ENCODE results near the gene FAM167B.
"Not testable (repeated sequence)": the region's sequence is repeated elsewhere in the genome, so short reads cannot be mapped to it uniquely, and the experiment has no call there.

FAM167B gene

DNA sequence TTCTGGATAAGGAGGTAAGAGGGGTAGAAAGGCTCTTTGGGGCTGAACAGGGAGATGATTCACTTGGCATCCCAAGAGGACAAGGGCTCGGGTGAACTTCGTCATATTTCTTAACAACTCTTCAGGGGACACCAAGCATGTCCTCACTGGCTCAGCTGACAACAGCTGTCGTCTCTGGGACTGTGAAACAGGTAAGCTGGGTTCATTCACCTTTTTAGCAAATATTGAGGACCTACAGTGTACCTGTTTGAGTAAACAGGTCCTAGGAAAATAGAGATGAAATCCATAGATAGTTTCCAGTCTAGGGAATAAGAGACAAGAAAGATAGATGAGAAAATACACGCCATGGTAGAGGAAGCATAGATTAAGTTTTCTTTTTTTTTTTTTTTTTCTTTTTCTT lies 22.7 kb upstream of the FAM167B start:
- no peak for DNase-seq

GRCh38 chr1:32228771-32229170 lies 18.3 kb upstream of the FAM167B start:
- no peak for DNase-seq

DNA sequence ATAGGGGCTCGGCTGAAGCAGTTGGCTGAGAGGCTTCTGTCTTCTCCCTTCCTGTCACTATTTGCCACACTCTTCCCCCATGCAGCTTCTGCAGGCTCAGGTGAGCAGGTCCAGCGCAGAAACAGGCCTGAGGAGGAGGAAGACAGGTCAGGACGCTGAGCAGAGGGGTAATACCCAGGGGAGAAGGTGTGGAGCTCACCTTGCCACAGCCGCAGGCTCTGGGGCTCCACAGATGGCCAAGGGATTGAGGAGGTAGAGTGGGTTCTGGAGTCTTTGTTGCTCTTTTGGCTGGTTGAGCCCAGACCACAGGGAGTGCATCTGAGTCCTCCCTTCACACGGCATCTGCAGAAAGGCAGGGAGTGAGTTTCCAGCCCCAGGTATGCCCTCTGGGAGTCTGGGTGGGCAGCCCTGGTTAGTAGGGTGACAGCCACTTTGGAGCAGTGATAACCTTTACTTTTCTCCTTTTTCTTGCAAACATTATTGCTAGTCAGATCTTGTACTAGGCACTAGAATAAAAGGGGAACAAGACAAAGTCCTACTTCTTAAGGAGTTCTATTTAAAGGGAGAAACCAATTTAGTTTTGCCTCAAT lies 15.1 kb upstream of the FAM167B start:
- no peak for DNase-seq

GRCh38 chr1:32232558-32233304 lies 14.3 kb upstream of the FAM167B start:
- no peak for DNase-seq

- no peak for DNase-seq
These were observed 12.2 kb upstream of the FAM167B start for GRCh38 chr1:32234792-32235191.

DNA sequence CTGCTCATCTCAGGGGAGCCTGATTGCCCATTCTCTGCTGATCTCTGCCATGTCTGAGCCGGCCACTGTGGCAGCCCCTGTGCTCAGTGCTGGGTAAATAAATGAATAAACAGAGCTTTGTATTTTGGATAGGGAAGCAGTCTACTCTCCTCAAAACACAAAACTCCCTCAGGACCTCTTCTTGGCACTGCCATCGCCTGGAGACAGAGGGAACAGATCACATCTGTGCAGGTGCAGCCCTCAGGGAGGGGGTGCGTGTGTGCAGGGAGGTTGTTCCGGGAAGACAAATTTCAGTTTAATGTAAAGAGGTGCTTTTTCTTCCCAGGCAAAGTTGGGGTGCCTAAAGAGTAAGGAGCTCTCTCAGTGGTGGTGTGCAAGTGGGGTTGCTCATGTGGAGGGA lies 7.7 kb upstream of the FAM167B start:
- no peak for DNase-seq

GRCh38 chr1:32239790-32240139 lies 7.3 kb upstream of the FAM167B start:
- DNase-seq, result no peak

DNA sequence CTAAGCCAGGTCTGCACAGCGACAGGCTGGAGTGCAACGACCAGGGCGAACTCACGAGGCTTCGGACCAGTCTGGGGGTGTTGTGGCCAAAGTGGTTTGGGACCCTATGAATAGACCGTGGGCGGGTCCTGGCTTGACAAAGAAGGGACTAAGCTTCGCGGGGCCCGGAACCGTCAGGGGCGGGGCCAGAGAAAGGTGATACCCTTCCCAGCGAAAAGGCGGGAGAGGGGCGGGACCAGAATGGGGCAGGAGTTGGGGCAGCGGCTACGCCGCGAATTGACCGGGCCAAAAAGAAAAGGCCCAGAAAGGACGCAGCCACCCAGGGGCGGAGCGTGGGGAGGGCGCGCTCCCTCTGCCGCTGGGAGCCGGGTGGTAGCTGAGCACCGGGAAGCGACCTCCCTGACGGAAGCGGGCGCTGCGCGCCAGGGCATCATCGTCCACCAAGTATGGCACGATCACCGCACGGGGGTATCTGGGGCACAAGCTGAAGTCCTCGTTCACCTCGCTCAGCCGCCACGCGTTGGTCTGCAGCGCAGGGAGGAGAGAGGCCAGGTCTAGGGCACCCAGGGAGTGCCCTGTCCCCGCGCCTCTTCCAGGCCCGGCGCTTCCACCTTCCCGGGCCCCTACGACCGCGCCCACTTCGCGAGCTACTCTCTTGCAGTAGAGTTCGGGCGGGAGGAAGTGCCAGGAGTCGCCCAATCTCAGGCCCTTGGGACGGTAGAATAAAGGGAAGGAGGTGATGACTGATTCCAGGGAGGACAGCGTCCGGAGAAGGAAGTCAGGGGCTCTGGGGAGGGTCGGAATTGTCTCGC lies 6.7 kb upstream of the FAM167B start:
- DNase-seq, result peak; percentile 4 to 44

DNA sequence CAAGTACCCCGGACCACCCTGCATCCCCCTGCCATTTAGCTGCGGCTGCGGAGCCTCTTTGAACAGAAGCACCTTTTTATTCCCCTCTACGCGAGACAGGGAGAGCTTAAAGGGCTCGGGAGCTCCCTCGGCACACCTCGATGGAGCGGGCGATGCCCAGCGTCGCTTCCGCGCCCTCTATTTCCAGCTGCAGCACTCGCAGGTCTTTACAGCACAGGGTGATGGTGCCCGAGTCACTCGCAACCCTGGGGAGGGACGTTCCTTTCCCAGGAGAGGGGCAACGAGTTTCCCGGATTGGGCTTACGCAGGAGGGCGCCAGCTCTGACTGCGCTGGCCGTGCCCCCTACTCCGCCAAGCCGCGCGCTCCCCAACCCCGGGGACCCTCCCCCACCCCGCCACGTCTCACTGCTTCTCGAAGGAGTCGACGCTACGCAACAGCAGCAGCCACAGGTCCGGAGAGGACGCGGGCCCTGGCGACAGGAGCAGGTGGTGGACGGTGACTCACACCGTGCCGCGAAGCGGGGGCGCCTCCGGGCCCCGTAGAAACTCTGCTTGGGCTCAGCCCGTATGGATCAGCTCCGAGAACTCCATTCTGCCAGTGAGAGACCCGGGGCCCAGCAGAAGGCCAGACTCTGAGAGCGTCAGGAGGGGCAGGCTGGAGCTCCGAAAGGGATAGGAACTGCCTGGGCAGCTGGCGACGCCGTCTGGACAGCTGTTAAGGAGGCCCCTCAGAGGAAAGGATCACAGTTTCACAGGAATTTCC lies 5.8 kb upstream of the FAM167B start:
- peak; percentile 10 to 47 for DNase-seq

DNA sequence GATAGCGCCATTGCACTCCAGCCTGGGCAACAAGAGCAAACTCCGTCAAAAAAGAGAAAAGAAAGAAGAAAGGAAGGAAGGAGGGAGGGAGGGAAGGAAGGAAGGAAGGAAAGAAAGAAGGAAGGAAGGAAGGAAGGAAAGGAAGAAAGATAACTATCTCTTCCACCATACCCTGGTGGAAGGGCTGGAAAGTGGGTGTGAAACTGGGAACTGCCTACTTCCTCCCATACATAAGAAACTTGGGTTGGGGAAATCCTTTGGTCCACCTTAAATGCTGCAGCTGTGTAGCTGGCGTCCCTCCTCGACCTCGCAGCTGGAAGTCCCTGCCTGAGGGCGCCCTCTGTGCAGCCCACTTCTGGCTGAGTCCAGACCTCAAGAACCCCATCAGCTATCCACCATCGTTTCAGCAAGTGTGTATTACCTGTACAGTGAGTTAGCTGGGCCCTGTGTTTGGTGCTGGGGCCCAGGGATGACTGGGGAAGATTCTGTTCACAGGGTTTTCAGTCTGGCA lies 4.6 kb upstream of the FAM167B start:
- peak; percentile 36 to 58 for DNase-seq

DNA sequence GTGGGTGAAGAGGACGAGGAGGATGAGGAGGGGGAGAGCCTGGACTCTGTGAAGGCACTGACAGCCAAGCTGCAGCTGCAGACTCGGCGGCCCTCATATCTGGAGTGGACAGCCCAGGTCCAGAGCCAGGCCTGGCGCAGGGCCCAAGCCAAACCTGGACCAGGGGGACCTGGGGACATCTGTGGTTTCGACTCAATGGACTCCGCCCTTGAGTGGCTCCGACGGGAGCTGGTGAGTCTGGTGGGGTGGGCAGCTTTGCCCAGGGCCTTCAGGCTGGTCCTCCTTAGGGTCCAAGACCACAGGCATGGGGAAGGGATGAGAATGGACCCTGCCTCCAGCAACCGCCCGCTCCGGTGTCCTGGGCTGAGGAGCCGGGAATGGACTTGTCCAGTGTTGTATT lies 430 bp downstream of the FAM167B start:
- DNase-seq, result no peak

DNA sequence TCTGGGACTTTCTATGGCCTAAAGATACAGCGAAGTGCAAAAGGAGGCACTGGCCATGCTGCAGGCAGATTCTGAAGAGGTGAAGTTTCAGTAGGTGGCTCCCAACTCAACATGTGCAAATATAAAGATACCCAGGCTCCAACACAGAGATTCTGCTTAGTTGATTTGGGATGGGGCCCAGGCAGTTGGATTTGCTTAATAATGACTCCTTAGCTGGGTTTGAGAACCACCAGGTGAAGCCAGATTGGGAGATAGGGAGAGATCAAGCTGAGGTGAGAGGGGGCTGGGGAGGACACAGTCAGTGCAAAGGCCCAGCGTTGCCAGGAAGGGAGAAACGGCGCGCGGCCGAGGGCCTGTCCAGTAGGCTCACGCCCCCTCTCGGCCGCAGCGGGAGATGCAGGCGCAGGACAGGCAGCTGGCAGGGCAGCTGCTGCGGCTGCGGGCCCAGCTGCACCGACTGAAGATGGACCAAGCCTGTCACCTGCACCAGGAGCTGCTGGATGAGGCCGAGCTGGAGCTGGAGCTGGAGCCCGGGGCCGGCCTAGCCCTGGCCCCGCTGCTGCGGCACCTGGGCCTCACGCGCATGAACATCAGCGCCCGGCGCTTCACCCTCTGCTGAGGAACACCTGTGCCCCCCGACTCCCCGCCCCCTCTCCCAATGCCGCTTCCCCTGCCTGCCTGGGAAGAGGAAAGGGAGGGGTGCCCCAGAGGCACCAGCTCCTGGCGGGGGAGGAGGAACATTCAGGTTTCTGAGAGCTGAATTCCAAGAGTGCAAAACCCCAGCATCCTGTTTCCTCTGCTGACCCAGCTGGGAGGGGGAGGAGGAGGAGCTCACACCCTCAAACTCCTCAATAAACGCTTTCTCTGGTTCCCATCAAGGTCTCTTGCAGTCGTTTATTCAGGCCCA lies 1.2 kb downstream of the FAM167B start:
- DNase-seq, result no peak

- no peak for DNase-seq
These were observed 3.0 kb downstream of the FAM167B start for GRCh38 chr1:32249831-32250525.

DNA sequence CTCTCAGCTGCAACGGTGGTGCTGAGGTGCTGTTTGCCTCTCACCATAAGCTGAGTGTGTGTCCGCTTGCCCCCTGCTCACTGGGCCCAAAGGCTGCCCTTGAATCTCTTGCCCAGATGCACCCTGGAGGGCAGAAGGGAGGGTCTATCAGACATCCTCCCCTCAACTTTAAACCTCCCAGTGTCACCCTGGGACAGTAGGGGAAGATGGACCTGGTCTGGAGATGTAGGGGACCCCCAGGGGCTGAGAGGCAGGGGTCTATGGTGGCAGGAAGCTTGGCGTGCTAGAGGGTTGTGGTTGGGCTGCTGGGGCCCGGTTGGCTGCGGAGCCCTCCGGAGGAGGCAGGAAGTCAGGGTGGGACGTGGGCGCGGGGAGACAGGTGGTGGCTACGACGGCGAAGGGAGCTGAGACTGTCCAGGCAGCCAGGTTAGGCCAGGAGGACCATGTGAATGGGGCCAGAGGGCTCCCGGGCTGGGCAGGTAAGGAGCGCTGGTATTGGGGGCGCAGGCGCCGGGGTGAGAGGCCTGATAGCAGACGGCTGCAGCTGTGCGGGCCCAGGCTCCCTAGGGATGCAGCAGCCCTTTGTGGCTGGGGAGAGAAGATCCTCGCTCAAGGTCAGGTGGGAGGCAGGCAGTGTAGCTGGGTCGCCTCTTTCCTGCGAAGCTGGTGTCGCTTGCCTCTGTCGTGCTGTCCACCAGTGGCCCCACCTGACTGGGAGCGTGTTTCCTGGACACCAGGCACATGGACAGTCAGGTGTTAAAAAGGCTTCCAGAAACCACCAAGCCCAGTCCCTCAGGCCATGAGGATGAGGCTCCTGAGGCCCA lies 4.1 kb downstream of the FAM167B start, which contains the start of gene LCK:
Gene LCK, plus strand, starts transcription at position 373 of the 824 bp plus-strand sequence. CDS start 23,065 bp downstream, outside the sequence.
- no peak for DNase-seq

- DNase-seq, result no peak
These were observed 8.3 kb downstream of the FAM167B start for GRCh38 chr1:32255072-32256071.

DNA sequence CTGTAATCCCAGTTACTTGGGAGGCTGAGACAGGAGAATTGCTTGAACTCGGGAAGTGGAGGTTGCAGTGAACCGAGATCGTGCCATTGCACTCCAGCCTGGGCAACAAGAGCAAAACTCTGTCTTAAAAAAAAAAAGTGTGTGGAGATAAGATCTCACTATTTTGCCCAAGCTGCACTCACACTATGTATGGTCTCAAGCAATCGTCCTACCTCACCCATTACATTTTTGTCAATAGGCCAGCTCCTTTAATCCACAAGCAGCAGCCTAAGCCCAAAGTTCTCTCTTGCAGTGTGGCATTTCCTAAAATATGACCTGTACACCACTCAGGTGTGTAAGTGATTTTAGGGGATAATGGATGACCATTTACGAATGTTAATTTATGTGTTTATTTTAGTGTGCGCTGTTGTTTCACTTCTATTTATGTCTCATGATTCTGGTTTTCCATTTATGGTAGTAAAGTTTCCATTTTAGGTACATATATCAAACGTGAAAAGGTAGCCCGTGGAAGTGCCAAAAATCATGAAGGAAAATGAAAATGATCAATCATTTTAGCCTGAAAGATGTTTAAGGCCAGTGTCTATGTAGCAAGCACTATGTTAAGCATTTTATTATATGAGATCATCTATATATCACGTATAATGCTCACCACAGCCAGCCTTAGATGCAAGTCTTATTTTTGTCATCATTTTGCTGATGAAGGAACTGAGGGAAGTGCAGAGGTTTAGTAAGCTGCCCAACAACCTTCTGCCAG lies 9.6 kb downstream of the FAM167B start:
- no peak for DNase-seq

DNA sequence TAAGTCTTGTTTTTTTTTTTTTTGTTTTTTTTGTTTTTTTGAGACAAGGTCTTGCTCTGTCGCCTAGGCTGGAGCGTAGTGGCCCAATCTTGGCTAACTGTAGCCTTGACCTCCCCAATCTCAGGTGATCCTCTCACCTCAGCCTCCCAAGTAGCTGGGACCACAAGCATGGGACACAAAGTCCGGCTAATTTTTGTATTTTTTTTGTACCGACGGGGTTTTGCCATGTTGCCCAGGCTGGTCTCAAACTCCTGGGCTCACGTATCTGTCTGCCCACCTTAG lies 10.1 kb downstream of the FAM167B start:
- DNase-seq, result no peak

DNA sequence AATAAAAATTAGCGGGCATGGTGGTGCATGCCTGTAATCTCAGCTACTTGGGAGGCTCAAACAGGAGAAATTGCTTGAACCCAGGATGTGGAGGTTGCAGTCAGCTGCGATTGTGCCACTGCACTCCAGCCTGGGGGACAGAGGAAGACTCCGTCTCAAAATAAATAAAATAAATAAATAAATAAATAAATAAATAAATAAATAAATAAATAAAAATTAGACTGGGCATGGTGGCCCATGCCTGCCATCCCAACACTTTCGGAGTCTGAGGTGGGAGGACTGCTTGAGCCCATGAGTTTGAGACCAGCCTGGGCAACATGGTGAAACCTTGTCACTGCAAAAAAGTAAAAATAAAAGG lies 16.2 kb downstream of the FAM167B start:
- not testable (repeated sequence) for DNase-seq
